ENCODE measurements around the gene SLC28A2. TPM values are rescaled to one million over a fixed set of nuclear protein-coding genes. Genes with fewer than 3 reads are reported as not detected.

SLC28A2 gene
- polyA plus RNA-seq, 1 donor from 2014 or later = not detected

GRCh38 chr15:45314960-45315359 lies 62.9 kb downstream of the SLC28A2 start:
- H3K4me2 ChIP-seq (ENCODE audit: low read length) = no peak overlapping the region
- no peaks in the 10 kb centered on the region for H3K36me3 ChIP-seq (ENCODE audit: insufficient read depth, low read length)
- H3K9me3 ChIP-seq (ENCODE audit: low read length) = no peaks in the 10 kb centered on the region
- H3F3A ChIP-seq (ENCODE audit: insufficient read depth, low read length, poor library complexity, severe bottlenecking) = no peaks in the 10 kb centered on the region
- TF ChIP-seq SMC3 (conservative IDR thresholded peaks at IDR 0.05; ENCODE audit: poor library complexity) (no peak), MXI1 (conservative IDR thresholded peaks at IDR 0.05; ENCODE audit: poor library complexity, severe bottlenecking) (no peak), POLR2AphosphoS5 (IDR thresholded peaks at IDR 0.05) (no peak), RAD21 (conservative IDR thresholded peaks at IDR 0.05) (no peak), TAF1 (IDR thresholded peaks at IDR 0.05; ENCODE audit: low read depth) (no peak), EP300 (conservative IDR thresholded peaks at IDR 0.05; ENCODE audit: poor library complexity, severe bottlenecking) (no peak), EZH2 (IDR thresholded peaks at IDR 0.05; ENCODE audit: borderline replicate concordance, insufficient read depth, low read length, poor library complexity, severe bottlenecking) (no peak), CTCF (IDR thresholded peaks at IDR 0.05; ENCODE audit: poor library complexity, severe bottlenecking) (no peak), REST (IDR thresholded peaks at IDR 0.05; ENCODE audit: borderline replicate concordance) (no peak)
- no peak overlapping the region for H3K9ac ChIP-seq (ENCODE audit: low read length)
- no peaks in the 10 kb centered on the region for H3K9me2 ChIP-seq (ENCODE audit: insufficient read depth, low read length)
- H3K4me3 ChIP-seq (ENCODE audit: low read length) = no peak overlapping the region
- no peaks in the 10 kb centered on the region for H3K79me2 ChIP-seq (replicated peaks; ENCODE audit: insufficient read depth, low read length)
- H4K20me1 ChIP-seq (ENCODE audit: insufficient read depth) = no peaks in the 10 kb centered on the region
- H2AFZ ChIP-seq (ENCODE audit: low read depth, low read length) = no peak overlapping the region
- H3K27me3 ChIP-seq (ENCODE audit: insufficient read depth, low read depth, low read length) = no peaks in the 10 kb centered on the region
- no peak overlapping the region for H3K27ac ChIP-seq (ENCODE audit: low read length)

GRCh38 chr15:45319472-45320214 lies 67.6 kb downstream of the SLC28A2 start:
- Histone ChIP-seq H4K20me1 (ENCODE audit: insufficient read depth) (no peaks in the 10 kb centered on the region), H3F3A (ENCODE audit: insufficient read depth, low read length, poor library complexity, severe bottlenecking) (no peaks in the 10 kb centered on the region), H3K27ac (ENCODE audit: low read length) (no peak overlapping the region), H3K36me3 (ENCODE audit: insufficient read depth, low read length) (no peaks in the 10 kb centered on the region), H3K9me3 (ENCODE audit: low read length) (no peaks in the 10 kb centered on the region), H2AFZ (ENCODE audit: low read depth, low read length) (no peak overlapping the region), H3K9me2 (ENCODE audit: insufficient read depth, low read length) (no peaks in the 10 kb centered on the region), H3K4me2 (ENCODE audit: low read length) (no peak overlapping the region), H3K27me3 (ENCODE audit: insufficient read depth, low read depth, low read length) (no peaks in the 10 kb centered on the region), H3K9ac (ENCODE audit: low read length) (no peak overlapping the region), H3K79me2 (replicated peaks; ENCODE audit: insufficient read depth, low read length) (no peaks in the 10 kb centered on the region), H3K4me3 (ENCODE audit: low read length) (no peak overlapping the region)
- no peak for TF ChIP-seq EP300 (conservative IDR thresholded peaks at IDR 0.05; ENCODE audit: poor library complexity, severe bottlenecking)
- TF ChIP-seq TAF1 (IDR thresholded peaks at IDR 0.05; ENCODE audit: low read depth) = no peak
- TF ChIP-seq CTCF (IDR thresholded peaks at IDR 0.05; ENCODE audit: poor library complexity, severe bottlenecking) = no peak
- no peak for TF ChIP-seq POLR2AphosphoS5 (IDR thresholded peaks at IDR 0.05)
- no peak for TF ChIP-seq REST (IDR thresholded peaks at IDR 0.05; ENCODE audit: borderline replicate concordance)
- TF ChIP-seq EZH2 (IDR thresholded peaks at IDR 0.05; ENCODE audit: borderline replicate concordance, insufficient read depth, low read length, poor library complexity, severe bottlenecking) = no peak
- TF ChIP-seq SMC3 (conservative IDR thresholded peaks at IDR 0.05; ENCODE audit: poor library complexity) = no peak
- TF ChIP-seq MXI1 (conservative IDR thresholded peaks at IDR 0.05; ENCODE audit: poor library complexity, severe bottlenecking) = no peak

All from neural cell (in vitro differentiated cells).